GM18951 (cell line): ENCODE measurements around the gene KCNK6.

Experiments
- POLR2A ChIP-seq: IDR thresholded peaks from 4 replicates; pipeline ENCODE4 v1.6.1; 2011; ENCODE audit warnings: mild to moderate bottlenecking; ENCODE audit not compliant: insufficient read length, insufficient read depth; ENCODE audit errors: extremely low read depth
- in situ Hi-C: fragments of 300-500 bp; cut with MboI; formaldehyde crosslinking; loops from one replicate; pipeline ENCODE4 v1.12.0; 2022; ENCODE audit warnings: low sequenced_read_pairs, mixed read lengths, inconsistent platforms; ENCODE audit not compliant: unreplicated experiment

Gene KCNK6

DNA sequence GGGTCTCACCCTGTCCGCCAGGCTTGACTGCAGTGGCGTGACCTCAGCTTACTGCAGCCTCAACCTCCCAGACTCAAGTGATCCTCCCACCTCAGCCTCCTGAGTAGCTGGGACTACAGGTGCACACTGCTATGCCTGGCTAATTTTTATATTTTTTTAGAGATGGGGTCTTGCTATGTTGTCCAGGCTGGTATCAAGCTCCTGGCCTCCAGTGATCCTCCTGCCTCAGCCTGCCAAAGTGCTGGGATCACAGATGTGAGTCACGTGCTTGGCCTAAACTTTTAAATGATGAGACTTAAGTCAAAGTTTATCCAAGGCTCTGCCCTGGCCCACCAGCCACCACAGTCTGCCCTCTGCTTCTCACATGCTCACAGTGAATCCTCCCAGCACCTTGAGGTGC is 13.4 kb upstream of the KCNK6 start:
- TF ChIP-seq POLR2A = no peak
- in situ Hi-C loops = no loop called here

DNA sequence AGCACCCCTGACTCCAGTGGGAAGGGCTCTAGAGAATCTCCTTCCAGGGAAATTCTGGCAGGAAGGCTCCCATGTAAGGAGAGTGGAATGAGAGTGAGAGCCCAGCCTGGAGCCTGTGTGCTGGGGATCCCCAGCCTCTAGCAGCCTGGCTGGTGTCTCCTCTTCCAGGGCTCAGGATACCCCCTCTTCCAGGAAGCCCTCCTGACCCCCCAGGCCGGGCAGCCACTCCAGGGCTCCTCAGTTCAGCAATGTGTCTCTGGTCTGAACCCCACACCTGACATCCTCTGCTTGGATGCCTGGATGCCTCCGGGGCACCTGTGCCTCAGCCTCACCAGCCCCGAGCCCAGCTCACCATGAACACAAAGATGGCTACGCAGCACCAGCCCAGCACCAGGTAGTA is 12.6 kb upstream of the KCNK6 start:
- in situ Hi-C loops = no loop called here
- no peak for TF ChIP-seq POLR2A

- no peak for TF ChIP-seq POLR2A
- in situ Hi-C loops = no loop called here
These were observed 12.0 kb upstream of the KCNK6 start for GRCh38 chr19:38307597-38307996.

- in situ Hi-C loops = no loop called here
- TF ChIP-seq POLR2A = no peak
These were observed 11.5 kb upstream of the KCNK6 start for GRCh38 chr19:38308006-38308766.

DNA sequence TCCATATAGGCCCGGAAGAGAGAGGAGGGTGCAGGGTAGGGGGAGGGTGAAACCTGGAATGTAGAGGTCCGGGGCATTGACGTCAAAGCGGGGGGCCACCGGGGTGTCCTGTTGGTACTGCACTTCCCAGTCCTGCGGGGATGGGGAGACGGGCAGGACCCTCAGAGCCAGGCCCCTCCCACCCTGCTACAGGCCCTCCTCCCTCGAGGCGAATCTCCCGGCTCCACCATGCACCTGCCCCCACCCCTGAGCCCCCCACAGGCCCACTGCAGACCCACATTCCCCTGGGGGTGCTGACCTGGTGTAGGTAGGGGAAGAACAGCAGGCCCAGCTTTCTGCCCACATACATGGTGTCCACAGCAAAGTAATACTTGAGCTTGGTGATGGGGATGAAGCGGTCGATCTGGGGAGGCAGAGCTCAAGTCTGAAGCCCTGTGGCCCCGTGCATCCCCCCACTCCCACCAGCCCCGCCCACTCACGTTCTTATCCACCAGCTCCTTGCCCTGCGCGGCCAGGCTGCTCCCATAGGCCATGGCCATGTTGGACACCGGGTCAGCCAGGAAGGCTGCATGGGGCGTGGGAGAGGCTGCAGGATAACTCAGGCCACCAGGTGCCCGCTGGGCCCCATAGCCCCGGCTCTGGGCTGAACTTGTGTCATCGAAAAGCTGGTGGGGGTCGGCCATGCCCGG is 10.6 kb upstream of the KCNK6 start:
- TF ChIP-seq POLR2A = no peak
- in situ Hi-C loops = no loop called here

- in situ Hi-C loops = loop anchor here (10.0 kb wide), 1 partner anchor 415 kb away; no protein-coding TSS in a partner anchor
- no peak for TF ChIP-seq POLR2A
These were observed 9.9 kb upstream of the KCNK6 start for GRCh38 chr19:38309615-38310278.

DNA sequence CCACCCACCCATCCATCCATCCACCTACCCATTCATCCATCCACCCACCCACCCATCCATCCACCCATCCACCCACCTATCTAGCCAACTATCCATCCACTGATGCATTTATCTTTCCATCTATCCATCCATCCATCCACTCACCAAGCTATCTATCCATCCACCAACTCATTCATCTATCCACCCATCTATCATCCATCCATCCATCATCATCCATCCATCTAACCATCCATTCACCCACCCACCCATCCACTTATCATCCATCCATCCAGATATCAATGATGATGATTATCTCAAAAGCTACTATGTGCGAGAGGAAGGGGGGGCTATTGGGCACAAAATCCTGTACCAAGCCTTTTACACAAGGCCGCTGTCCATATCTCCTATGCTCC is 9.4 kb upstream of the KCNK6 start:
- in situ Hi-C loops = loop anchor here (10.0 kb wide), 1 partner anchor 415 kb away; no protein-coding TSS in a partner anchor

GRCh38 chr19:38310986-38311385 is 8.7 kb upstream of the KCNK6 start:
- in situ Hi-C loops = loop anchor here (10.0 kb wide), 1 partner anchor 416 kb away; no protein-coding TSS in a partner anchor

More for the DNA sequence above, 9.4 kb upstream of the KCNK6 start:
- TF ChIP-seq POLR2A = no peak

GRCh38 chr19:38315657-38316476 is 3.8 kb upstream of the KCNK6 start, which contains the start of gene YIF1B:
Gene YIF1B, minus strand, starts transcription at chr19:38315947. Its CDS starts 30 bp downstream, at chr19:38315917.
- TF ChIP-seq POLR2A = peak; percentile 47
- in situ Hi-C loops = loop anchor here (10.0 kb wide), 1 partner anchor 421 kb away; no protein-coding TSS in a partner anchor

More at GRCh38 chr19:38310986-38311385, 8.7 kb upstream of the KCNK6 start:
- TF ChIP-seq POLR2A = no peak

- in situ Hi-C loops = loop anchor here (10.0 kb wide), 1 partner anchor 422 kb away; no protein-coding TSS in a partner anchor
These were observed 3.1 kb upstream of the KCNK6 start for GRCh38 chr19:38316477-38317067.

DNA sequence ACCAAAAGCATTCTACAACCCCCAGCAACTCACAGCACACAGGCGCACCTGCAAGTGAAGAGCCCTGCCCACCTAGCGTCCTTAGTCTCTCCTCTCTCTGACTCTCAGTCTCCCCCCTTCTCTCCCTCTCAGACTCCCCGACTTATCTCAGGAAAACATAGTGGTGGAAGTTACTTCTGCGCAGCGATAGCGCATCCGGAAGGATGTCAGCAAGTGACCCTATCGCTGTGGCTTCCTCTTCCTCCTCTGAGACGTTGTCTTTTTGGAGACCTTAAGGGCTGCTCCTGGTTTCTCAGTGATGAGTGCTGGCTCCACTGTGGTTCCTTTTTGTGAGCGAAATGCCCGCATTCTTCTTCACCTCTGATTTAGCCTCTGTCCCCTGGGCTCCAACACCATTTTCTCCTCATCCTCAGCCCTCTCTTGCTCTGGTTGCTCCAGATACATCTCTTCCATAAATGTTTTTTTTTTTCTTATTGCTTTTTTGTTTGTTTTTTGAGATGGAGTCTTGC is 2.5 kb upstream of the KCNK6 start:
- TF ChIP-seq POLR2A = no peak
- in situ Hi-C loops = loop anchor here (10.0 kb wide), 1 partner anchor 422 kb away; no protein-coding TSS in a partner anchor

More at GRCh38 chr19:38316477-38317067, 3.1 kb upstream of the KCNK6 start:
- TF ChIP-seq POLR2A = no peak

GRCh38 chr19:38318660-38319059 is 985 bp upstream of the KCNK6 start:
- in situ Hi-C loops = loop anchor here (10.0 kb wide), 1 partner anchor 424 kb away; no protein-coding TSS in a partner anchor
- no peak for TF ChIP-seq POLR2A
